ENCODE measurements around the gene GRB10.

Gene GRB10

GRCh38 chr7:50826371-50827172 lies 43.9 kb upstream of the GRB10 start:
- TF ChIP-seq EZH2phosphoT487 (IDR thresholded peaks at IDR 0.05; ENCODE audit: low read depth): no peak
- TF ChIP-seq, protein P1, sequence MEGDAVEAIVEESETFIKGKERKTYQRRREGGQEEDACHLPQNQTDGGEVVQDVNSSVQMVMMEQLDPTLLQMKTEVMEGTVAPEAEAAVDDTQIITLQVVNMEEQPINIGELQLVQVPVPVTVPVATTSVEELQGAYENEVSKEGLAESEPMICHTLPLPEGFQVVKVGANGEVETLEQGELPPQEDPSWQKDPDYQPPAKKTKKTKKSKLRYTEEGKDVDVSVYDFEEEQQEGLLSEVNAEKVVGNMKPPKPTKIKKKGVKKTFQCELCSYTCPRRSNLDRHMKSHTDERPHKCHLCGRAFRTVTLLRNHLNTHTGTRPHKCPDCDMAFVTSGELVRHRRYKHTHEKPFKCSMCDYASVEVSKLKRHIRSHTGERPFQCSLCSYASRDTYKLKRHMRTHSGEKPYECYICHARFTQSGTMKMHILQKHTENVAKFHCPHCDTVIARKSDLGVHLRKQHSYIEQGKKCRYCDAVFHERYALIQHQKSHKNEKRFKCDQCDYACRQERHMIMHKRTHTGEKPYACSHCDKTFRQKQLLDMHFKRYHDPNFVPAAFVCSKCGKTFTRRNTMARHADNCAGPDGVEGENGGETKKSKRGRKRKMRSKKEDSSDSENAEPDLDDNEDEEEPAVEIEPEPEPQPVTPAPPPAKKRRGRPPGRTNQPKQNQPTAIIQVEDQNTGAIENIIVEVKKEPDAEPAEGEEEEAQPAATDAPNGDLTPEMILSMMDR (IDR thresholded peaks at IDR 0.05; ENCODE audit: low read depth, low read length): no peak
- Histone ChIP-seq H3K9ac (ENCODE audit: low read length) (no peak overlapping the region), H3K79me2 (ENCODE audit: low read length) (no peaks in the 10 kb centered on the region), H3K36me3 (replicated peaks; ENCODE audit: low read depth, low read length) (no peaks in the 10 kb centered on the region), H3K27me3 (ENCODE audit: low read depth, low read length) (no peaks in the 10 kb centered on the region; the same call in 1 of the 2 replicates), H3K9me3 (ENCODE audit: insufficient read depth, low read length) (no peaks in the 10 kb centered on the region), H3K4me3 (ENCODE audit: low read length) (no peak overlapping the region), H3K4me1 (ENCODE audit: low read length) (no peaks in the 10 kb centered on the region), H4K20me1 (ENCODE audit: insufficient read depth, low read length) (no peaks in the 10 kb centered on the region), H3K4me2 (ENCODE audit: low read length) (no peak overlapping the region), H2AFZ (ENCODE audit: low read depth, low read length) (no peak overlapping the region), H3K27ac (ENCODE audit: low read length) (no peak overlapping the region)

DNA sequence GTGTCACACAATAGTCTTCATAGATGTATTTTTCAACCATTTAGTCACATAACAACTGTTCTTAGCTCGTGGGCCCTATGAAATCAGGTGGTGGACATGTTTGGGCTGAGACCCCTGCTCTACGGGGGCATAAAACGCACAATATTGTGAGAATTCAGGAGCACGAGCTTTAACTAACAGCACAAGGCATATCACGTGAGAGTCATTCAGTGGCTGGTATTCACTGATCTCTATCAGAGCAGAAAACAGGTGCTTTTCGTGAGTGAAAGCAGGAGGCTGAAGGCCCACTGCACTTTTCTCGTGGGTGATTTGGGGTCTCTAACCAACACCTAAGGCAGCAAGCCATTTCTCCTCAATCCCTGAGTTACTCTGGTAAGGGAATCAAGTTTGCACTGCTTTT lies 42.8 kb upstream of the GRB10 start:
- no peak for TF ChIP-seq EZH2phosphoT487 (IDR thresholded peaks at IDR 0.05; ENCODE audit: low read depth)
- TF ChIP-seq, protein P1 (IDR thresholded peaks at IDR 0.05; ENCODE audit: low read depth, low read length): no peak
- no peak overlapping the region for H3K27ac ChIP-seq (ENCODE audit: low read length)

DNA sequence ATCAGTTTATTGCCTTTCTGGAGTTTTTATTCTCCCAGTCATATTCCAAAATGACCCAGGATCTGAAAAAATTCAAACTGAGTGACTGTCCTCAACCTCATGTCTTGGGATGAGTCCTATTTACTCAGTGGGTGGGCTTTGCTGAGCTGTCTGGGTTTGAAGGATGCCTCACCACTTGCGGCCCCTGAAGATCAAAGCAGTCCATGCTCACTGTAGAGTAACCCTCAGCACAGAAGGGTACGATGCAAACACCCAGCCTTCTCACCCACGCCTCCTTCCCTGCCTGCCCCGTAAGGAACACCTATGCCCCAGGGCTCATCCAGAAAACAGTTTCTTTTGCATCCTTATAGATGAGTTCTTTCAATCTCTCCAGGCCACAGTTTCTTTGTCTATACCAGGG lies 42.2 kb upstream of the GRB10 start:
- no peaks in the 10 kb centered on the region; the same call in 1 of the 2 replicates for H3K27me3 ChIP-seq (ENCODE audit: low read depth, low read length)
- no peaks in the 10 kb centered on the region for H3K4me1 ChIP-seq (ENCODE audit: low read length)
- H3K9ac ChIP-seq (ENCODE audit: low read length): no peak overlapping the region
- H3K27ac ChIP-seq (ENCODE audit: low read length): no peak overlapping the region
- no peak overlapping the region for H3K4me2 ChIP-seq (ENCODE audit: low read length)
- H3K9me3 ChIP-seq (ENCODE audit: insufficient read depth, low read length): no peaks in the 10 kb centered on the region
- no peaks in the 10 kb centered on the region for H4K20me1 ChIP-seq (ENCODE audit: insufficient read depth, low read length)
- no peak overlapping the region for H2AFZ ChIP-seq (ENCODE audit: low read depth, low read length)
- no peak overlapping the region for H3K4me3 ChIP-seq (ENCODE audit: low read length)
- no peaks in the 10 kb centered on the region for H3K36me3 ChIP-seq (replicated peaks; ENCODE audit: low read depth, low read length)
- H3K79me2 ChIP-seq (ENCODE audit: low read length): no peaks in the 10 kb centered on the region
- TF ChIP-seq EZH2phosphoT487 (IDR thresholded peaks at IDR 0.05; ENCODE audit: low read depth): no peak
- TF ChIP-seq, protein P1 (IDR thresholded peaks at IDR 0.05; ENCODE audit: low read depth, low read length): no peak

More for the DNA sequence above, 42.8 kb upstream of the GRB10 start:
- Histone ChIP-seq H3K4me1 (ENCODE audit: low read length) (no peaks in the 10 kb centered on the region), H3K9me3 (ENCODE audit: insufficient read depth, low read length) (no peaks in the 10 kb centered on the region), H3K4me2 (ENCODE audit: low read length) (no peak overlapping the region), H3K9ac (ENCODE audit: low read length) (no peak overlapping the region), H3K4me3 (ENCODE audit: low read length) (no peak overlapping the region), H3K27me3 (ENCODE audit: low read depth, low read length) (no peaks in the 10 kb centered on the region; the same call in 1 of the 2 replicates), H2AFZ (ENCODE audit: low read depth, low read length) (no peak overlapping the region), H4K20me1 (ENCODE audit: insufficient read depth, low read length) (no peaks in the 10 kb centered on the region), H3K79me2 (ENCODE audit: low read length) (no peaks in the 10 kb centered on the region), H3K36me3 (replicated peaks; ENCODE audit: low read depth, low read length) (no peaks in the 10 kb centered on the region)

DNA sequence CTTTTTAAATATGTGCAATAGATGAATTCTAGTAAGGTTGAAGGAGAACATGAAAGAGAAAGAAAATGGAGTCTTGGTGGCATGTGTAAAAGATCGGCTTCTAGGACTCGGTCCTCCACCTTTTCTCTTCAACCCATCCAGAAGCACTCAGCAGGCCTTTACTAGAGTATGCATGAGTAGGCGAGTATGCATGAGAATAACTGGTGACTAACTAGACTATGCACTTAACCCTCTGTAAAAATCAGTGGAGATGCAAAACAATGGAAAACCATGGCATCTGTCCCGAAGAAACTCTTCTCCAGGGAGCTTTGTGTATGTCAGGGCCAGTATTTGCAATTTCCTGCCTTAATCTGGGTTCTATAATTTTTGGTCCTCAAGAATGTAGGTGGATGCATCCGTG lies 40.0 kb upstream of the GRB10 start:
- no peaks in the 10 kb centered on the region for H3K4me1 ChIP-seq (ENCODE audit: low read length)
- H3K36me3 ChIP-seq (replicated peaks; ENCODE audit: low read depth, low read length): no peaks in the 10 kb centered on the region
- H3K4me3 ChIP-seq (ENCODE audit: low read length): no peak overlapping the region
- no peaks in the 10 kb centered on the region for H4K20me1 ChIP-seq (ENCODE audit: insufficient read depth, low read length)
- no peak overlapping the region for H3K27ac ChIP-seq (ENCODE audit: low read length)
- no peak overlapping the region for H2AFZ ChIP-seq (ENCODE audit: low read depth, low read length)
- TF ChIP-seq, protein P1 (IDR thresholded peaks at IDR 0.05; ENCODE audit: low read depth, low read length): no peak
- TF ChIP-seq EZH2phosphoT487 (IDR thresholded peaks at IDR 0.05; ENCODE audit: low read depth): no peak
- no peak overlapping the region for H3K4me2 ChIP-seq (ENCODE audit: low read length)
- H3K9me3 ChIP-seq (ENCODE audit: insufficient read depth, low read length): no peaks in the 10 kb centered on the region
- peaks cover 2% of the 10 kb centered on the region; the same call in 1 of the 2 replicates for H3K27me3 ChIP-seq (ENCODE audit: low read depth, low read length)
- H3K79me2 ChIP-seq (ENCODE audit: low read length): no peaks in the 10 kb centered on the region
- no peak overlapping the region for H3K9ac ChIP-seq (ENCODE audit: low read length)
